ENCODE data around the gene PMEL. TPM values are rescaled to one million over a fixed set of nuclear protein-coding genes. Genes with fewer than 3 reads are reported as not detected.
"Not testable (repeated sequence)": the region's sequence is repeated elsewhere in the genome, so short reads cannot be mapped to it uniquely, and the experiment has no call there.

The PMEL gene
- total RNA-seq, 1 donor from 2014 or later: 0.52 TPM

- Histone ChIP-seq H3K4me1 (ENCODE audit: control insufficient read depth in 3 of 3, insufficient read depth in 3 of 3, low read length in 3 of 3) (peaks cover 11 to 17% (median 15%) of the 10 kb centered on the region in 3 donors), H3K9ac (ENCODE audit: low read depth in 1 of 3, low read length in 3 of 3) (peak overlapping the region in 2 of 3 donors; percentile 58 to 64), H3K36me3 (ENCODE audit: control insufficient read depth in 3 of 3, insufficient read depth in 3 of 3, low read length in 3 of 3) (peaks cover 20 to 24% (median 23%) of the 10 kb centered on the region in 3 donors)
- H3K4me3 ChIP-seq (ENCODE audit: low read length in 3 of 3); H3K27ac ChIP-seq (ENCODE audit: low read depth, low read length); H3K27me3 ChIP-seq (ENCODE audit: control insufficient read depth in 3 of 3, insufficient read depth in 3 of 3, low read length in 3 of 3); H3K9me3 ChIP-seq (ENCODE audit: control insufficient read depth in 3 of 3, low read length in 3 of 3): not testable (repeated sequence)
These were observed 34.2 kb upstream of the PMEL start for GRCh38 chr12:55999999-56000540.

GRCh38 chr12:55999522-55999921, 33.7 kb upstream of the PMEL start:
- Histone ChIP-seq H3K4me1 (ENCODE audit: control insufficient read depth in 3 of 3, insufficient read depth in 3 of 3, low read length in 3 of 3) (peaks cover 11 to 17% (median 15%) of the 10 kb centered on the region in 3 donors), H3K36me3 (ENCODE audit: control insufficient read depth in 3 of 3, insufficient read depth in 3 of 3, low read length in 3 of 3) (peaks cover 18 to 20% (median 20%) of the 10 kb centered on the region in 3 donors)
- H3K9me3 ChIP-seq (ENCODE audit: control insufficient read depth in 3 of 3, low read length in 3 of 3); H3K4me3 ChIP-seq (ENCODE audit: low read length in 3 of 3); H3K27me3 ChIP-seq (ENCODE audit: control insufficient read depth in 3 of 3, insufficient read depth in 3 of 3, low read length in 3 of 3); H3K9ac ChIP-seq (ENCODE audit: low read depth in 1 of 3, low read length in 3 of 3); H3K27ac ChIP-seq (ENCODE audit: low read depth, low read length): not testable (repeated sequence)

GRCh38 chr12:55997535-55997859, 31.7 kb upstream of the PMEL start:
- Histone ChIP-seq H3K9ac (ENCODE audit: low read depth in 1 of 3, low read length in 3 of 3) (peak overlapping the region; percentile 93 to 98 (median 98)), H3K27me3 (ENCODE audit: control insufficient read depth in 3 of 3, insufficient read depth in 3 of 3, low read length in 3 of 3) (no peaks in the 10 kb centered on the region), H3K9me3 (ENCODE audit: control insufficient read depth in 3 of 3, low read length in 3 of 3) (no peaks in the 10 kb centered on the region), H3K4me3 (ENCODE audit: low read length in 3 of 3) (peak overlapping the region; percentile 96 to 99 (median 97)), H3K36me3 (ENCODE audit: control insufficient read depth in 3 of 3, insufficient read depth in 3 of 3, low read length in 3 of 3) (peaks cover 19 to 26% (median 19%) of the 10 kb centered on the region in 3 donors), H3K4me1 (ENCODE audit: control insufficient read depth in 3 of 3, insufficient read depth in 3 of 3, low read length in 3 of 3) (peaks cover 11 to 17% (median 15%) of the 10 kb centered on the region in 3 donors), H3K27ac (ENCODE audit: low read depth, low read length) (peak overlapping the region; percentile 74)

- H3K27me3 ChIP-seq (ENCODE audit: control insufficient read depth in 3 of 3, insufficient read depth in 3 of 3, low read length in 3 of 3): no peaks in the 10 kb centered on the region
- peak within 1 kb of the TSS; percentile 96 to 99 (median 97) for H3K4me3 ChIP-seq (ENCODE audit: low read length in 3 of 3)
- H3K9ac ChIP-seq (ENCODE audit: low read depth in 1 of 3, low read length in 3 of 3): peak within 1 kb of the TSS; percentile 93 to 98 (median 98)
- H3K27ac ChIP-seq (ENCODE audit: low read depth, low read length): peak within 1 kb of the TSS; percentile 74
- peaks cover 11 to 17% (median 15%) of the 10 kb centered on the region in 3 donors for H3K4me1 ChIP-seq (ENCODE audit: control insufficient read depth in 3 of 3, insufficient read depth in 3 of 3, low read length in 3 of 3)
- peaks cover 20 to 26% (median 24%) of the 10 kb centered on the region in 3 donors for H3K36me3 ChIP-seq (ENCODE audit: control insufficient read depth in 3 of 3, insufficient read depth in 3 of 3, low read length in 3 of 3)
- no peaks in the 10 kb centered on the region for H3K9me3 ChIP-seq (ENCODE audit: control insufficient read depth in 3 of 3, low read length in 3 of 3)
These were observed 31.1 kb upstream of the PMEL start, which contains the start of gene SUOX for GRCh38 chr12:55996715-55997534. Gene SUOX (plus strand): TSS chr12:55997276. CDS start chr12:56002222, 4,946 bp downstream.

- peak overlapping the region; percentile 74 for H3K27ac ChIP-seq (ENCODE audit: low read depth, low read length)
- H3K9ac ChIP-seq (ENCODE audit: low read depth in 1 of 3, low read length in 3 of 3): peak overlapping the region; percentile 93 to 98 (median 98)
- H3K27me3 ChIP-seq (ENCODE audit: control insufficient read depth in 3 of 3, insufficient read depth in 3 of 3, low read length in 3 of 3): no peaks in the 10 kb centered on the region
- H3K4me1 ChIP-seq (ENCODE audit: control insufficient read depth in 3 of 3, insufficient read depth in 3 of 3, low read length in 3 of 3): peaks cover 11 to 17% (median 15%) of the 10 kb centered on the region in 3 donors
- peaks cover 22 to 31% (median 29%) of the 10 kb centered on the region in 3 donors for H3K36me3 ChIP-seq (ENCODE audit: control insufficient read depth in 3 of 3, insufficient read depth in 3 of 3, low read length in 3 of 3)
- peak overlapping the region; percentile 96 to 99 (median 97) for H3K4me3 ChIP-seq (ENCODE audit: low read length in 3 of 3)
- no peaks in the 10 kb centered on the region for H3K9me3 ChIP-seq (ENCODE audit: control insufficient read depth in 3 of 3, low read length in 3 of 3)
These were observed 30.4 kb upstream of the PMEL start for GRCh38 chr12:55996201-55996714.

GRCh38 chr12:55995366-55995765, 29.5 kb upstream of the PMEL start:
- Histone ChIP-seq H3K4me1 (ENCODE audit: control insufficient read depth in 3 of 3, insufficient read depth in 3 of 3, low read length in 3 of 3) (peaks cover 11 to 17% (median 15%) of the 10 kb centered on the region in 3 donors), H3K27me3 (ENCODE audit: control insufficient read depth in 3 of 3, insufficient read depth in 3 of 3, low read length in 3 of 3) (no peaks in the 10 kb centered on the region), H3K9me3 (ENCODE audit: control insufficient read depth in 3 of 3, low read length in 3 of 3) (no peaks in the 10 kb centered on the region), H3K27ac (ENCODE audit: low read depth, low read length) (no peak overlapping the region), H3K36me3 (ENCODE audit: control insufficient read depth in 3 of 3, insufficient read depth in 3 of 3, low read length in 3 of 3) (peaks cover 31 to 40% (median 36%) of the 10 kb centered on the region in 3 donors), H3K4me3 (ENCODE audit: low read length in 3 of 3) (no peak overlapping the region), H3K9ac (ENCODE audit: low read depth in 1 of 3, low read length in 3 of 3) (no peak overlapping the region)

- Histone ChIP-seq H3K4me1 (ENCODE audit: control insufficient read depth in 3 of 3, insufficient read depth in 3 of 3, low read length in 3 of 3) (peaks cover 11 to 15% (median 12%) of the 10 kb centered on the region in 3 donors), H3K27me3 (ENCODE audit: control insufficient read depth in 3 of 3, insufficient read depth in 3 of 3, low read length in 3 of 3) (no peaks in the 10 kb centered on the region), H3K9me3 (ENCODE audit: control insufficient read depth in 3 of 3, low read length in 3 of 3) (no peaks in the 10 kb centered on the region), H3K36me3 (ENCODE audit: control insufficient read depth in 3 of 3, insufficient read depth in 3 of 3, low read length in 3 of 3) (peaks cover 37 to 58% (median 45%) of the 10 kb centered on the region in 3 donors), H3K27ac (ENCODE audit: low read depth, low read length) (no peak overlapping the region), H3K9ac (ENCODE audit: low read depth in 1 of 3, low read length in 3 of 3) (no peak overlapping the region), H3K4me3 (ENCODE audit: low read length in 3 of 3) (no peak overlapping the region)
These were observed 27.5 kb upstream of the PMEL start for GRCh38 chr12:55993230-55993853.

GRCh38 chr12:55991110-55991509, 25.3 kb upstream of the PMEL start:
- no peaks in the 10 kb centered on the region for H3K4me1 ChIP-seq (ENCODE audit: control insufficient read depth in 3 of 3, insufficient read depth in 3 of 3, low read length in 3 of 3)
- H3K9ac ChIP-seq (ENCODE audit: low read depth in 1 of 3, low read length in 3 of 3): no peak overlapping the region
- no peak overlapping the region for H3K4me3 ChIP-seq (ENCODE audit: low read length in 3 of 3)
- H3K27ac ChIP-seq (ENCODE audit: low read depth, low read length): no peak overlapping the region
- no peaks in the 10 kb centered on the region for H3K9me3 ChIP-seq (ENCODE audit: control insufficient read depth in 3 of 3, low read length in 3 of 3)
- H3K36me3 ChIP-seq (ENCODE audit: control insufficient read depth in 3 of 3, insufficient read depth in 3 of 3, low read length in 3 of 3): peaks cover 43 to 58% (median 49%) of the 10 kb centered on the region in 3 donors
- no peaks in the 10 kb centered on the region for H3K27me3 ChIP-seq (ENCODE audit: control insufficient read depth in 3 of 3, insufficient read depth in 3 of 3, low read length in 3 of 3)

GRCh38 chr12:55985976-55986375, 20.1 kb upstream of the PMEL start:
- H3K9me3 ChIP-seq (ENCODE audit: control insufficient read depth in 3 of 3, low read length in 3 of 3); H3K9ac ChIP-seq (ENCODE audit: low read depth in 1 of 3, low read length in 3 of 3); H3K4me3 ChIP-seq (ENCODE audit: low read length in 3 of 3); H3K27me3 ChIP-seq (ENCODE audit: control insufficient read depth in 3 of 3, insufficient read depth in 3 of 3, low read length in 3 of 3); H3K27ac ChIP-seq (ENCODE audit: low read depth, low read length); H3K4me1 ChIP-seq (ENCODE audit: control insufficient read depth in 3 of 3, insufficient read depth in 3 of 3, low read length in 3 of 3): not testable (repeated sequence)
- peaks cover 20 to 37% (median 35%) of the 10 kb centered on the region in 3 donors for H3K36me3 ChIP-seq (ENCODE audit: control insufficient read depth in 3 of 3, insufficient read depth in 3 of 3, low read length in 3 of 3)
